Measurements from ENCODE around the gene STK4. TPM values are rescaled to one million over a fixed set of nuclear protein-coding genes. Genes with fewer than 3 reads are reported as not detected.
A peak's percentile ranks its signal among the peaks of the same experiment; 100 is the strongest.
"Not testable (repeated sequence)": the region's sequence is repeated elsewhere in the genome, so short reads cannot be mapped to it uniquely, and the experiment has no call there.

The STK4 gene
- total RNA-seq, 1 donor from 2014 or later, result 15.8 TPM

DNA sequence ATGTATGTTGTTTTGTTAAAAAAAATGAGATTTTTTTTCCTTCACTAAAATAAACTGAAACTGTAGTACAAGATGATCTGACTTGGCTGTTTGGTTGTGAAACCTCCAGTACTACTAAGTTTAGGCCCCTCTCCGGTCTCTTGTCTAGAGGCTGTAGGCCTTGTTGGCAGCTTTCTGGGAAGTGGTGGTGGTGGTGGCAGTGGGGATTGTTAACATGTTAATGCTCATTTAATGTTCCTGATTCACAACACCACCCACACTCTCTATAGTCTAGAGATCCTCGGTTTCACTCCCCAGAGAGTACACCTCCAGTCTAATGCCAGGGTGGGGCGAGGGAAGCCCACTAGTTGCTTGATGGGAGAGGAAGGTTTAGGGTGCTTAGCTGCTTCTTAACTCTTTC, 24.1 kb downstream of the STK4 start:
- no peak for ATAC-seq

DNA sequence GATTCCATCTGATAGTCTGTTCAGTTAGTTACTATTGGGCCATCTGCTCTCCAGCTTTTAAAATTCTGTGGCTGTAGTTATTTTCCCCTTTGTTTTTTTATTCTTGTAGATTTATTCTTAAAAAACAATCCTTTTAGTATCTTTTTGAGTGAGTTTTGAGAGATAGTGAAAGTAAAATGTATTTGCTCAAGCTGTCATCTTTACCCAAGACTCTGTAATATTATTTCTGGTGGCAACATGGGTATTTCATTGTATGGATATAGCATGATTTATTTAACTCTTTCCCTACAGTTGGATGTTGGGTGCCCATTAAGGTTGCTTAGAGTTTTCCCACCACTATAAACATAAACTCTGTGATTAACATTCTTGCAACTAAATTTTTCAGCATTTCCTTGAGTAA, 24.6 kb downstream of the STK4 start:
- no peak for ATAC-seq

DNA sequence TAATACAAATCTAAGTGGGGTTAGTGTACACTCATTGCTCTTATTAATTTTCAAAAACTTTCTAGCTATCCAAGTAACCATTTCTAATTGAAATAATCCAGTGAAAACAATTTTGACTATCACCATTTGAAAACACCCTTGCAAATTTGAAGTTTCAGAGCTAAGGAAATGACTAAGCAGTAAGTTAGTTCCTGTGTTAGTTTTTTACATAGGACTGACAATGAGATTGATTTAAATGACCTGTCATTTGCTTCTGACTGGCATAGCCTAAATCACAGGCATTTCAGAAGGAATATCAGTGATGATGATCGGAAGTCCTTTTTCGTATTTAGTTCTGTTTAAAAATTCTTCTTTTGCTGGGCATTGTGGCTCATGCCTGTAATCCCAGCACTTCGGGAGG, 27.0 kb downstream of the STK4 start:
- ATAC-seq, result no peak

- ATAC-seq, result no peak
Observed at GRCh38 chr20:44997171-44997570, 30.9 kb downstream of the STK4 start.

DNA sequence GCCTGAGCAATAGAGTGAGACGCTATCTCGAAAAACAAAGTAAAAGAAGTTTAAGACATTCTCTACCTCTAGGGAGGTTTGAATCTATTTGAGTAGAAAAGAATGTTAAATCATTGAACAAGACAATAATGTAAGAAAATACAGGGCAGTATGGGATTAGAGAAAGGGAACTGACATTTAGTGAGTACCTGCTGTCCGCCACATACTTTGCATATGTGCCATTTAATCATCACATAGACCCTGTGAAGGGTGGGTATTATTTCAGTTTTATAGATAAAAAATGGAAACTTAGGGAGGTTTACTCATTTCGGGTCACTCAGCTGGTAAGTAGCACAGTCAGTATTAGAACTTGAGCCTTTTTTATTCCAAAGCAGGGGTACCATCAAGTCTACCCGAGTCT, 31.4 kb downstream of the STK4 start:
- no peak for ATAC-seq

- no peak for ATAC-seq
Observed at GRCh38 chr20:45008521-45009049, 42.3 kb downstream of the STK4 start.

DNA sequence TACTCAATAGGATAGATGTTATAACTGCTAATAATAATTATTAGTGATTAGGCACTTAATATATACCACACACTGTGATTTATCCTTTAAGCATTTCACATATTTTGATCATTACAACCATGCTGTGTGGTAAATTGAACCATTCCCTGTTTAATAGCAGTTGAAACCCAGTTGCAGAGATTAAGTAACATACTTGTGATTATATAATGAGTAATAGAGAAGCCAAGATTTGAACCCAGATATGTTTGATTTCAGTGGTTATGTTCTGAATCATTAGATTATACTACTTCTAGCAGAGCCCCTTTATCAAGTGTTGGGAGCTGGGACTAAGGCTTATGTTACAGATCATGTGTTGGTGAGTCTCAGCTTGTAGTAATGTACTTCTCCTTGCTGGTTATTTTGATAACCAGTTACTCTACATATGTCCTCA, 44.1 kb downstream of the STK4 start:
- no peak for ATAC-seq

DNA sequence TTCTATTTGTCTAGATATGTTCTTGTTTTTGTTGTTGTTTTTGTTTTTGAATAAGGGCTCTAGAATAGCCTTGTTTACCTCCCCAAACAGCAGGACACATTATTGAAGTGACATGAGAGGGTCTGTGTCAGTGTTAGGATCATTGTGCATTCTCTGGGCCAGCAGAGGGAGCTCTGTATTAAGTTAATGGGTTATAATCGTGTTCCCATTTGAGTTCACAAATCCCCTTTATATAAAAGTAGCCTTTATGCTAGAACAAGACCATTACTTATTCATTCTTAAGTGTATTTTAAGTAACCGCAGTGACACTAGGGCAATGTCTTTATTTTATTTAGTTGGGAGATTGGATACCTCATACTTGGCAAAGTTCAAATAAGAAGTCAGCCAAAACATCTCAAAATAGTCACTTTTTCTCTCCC, 44.8 kb downstream of the STK4 start:
- ATAC-seq, result peak; percentile 45

GRCh38 chr20:45012682-45013302, 46.5 kb downstream of the STK4 start:
- no peak for ATAC-seq

DNA sequence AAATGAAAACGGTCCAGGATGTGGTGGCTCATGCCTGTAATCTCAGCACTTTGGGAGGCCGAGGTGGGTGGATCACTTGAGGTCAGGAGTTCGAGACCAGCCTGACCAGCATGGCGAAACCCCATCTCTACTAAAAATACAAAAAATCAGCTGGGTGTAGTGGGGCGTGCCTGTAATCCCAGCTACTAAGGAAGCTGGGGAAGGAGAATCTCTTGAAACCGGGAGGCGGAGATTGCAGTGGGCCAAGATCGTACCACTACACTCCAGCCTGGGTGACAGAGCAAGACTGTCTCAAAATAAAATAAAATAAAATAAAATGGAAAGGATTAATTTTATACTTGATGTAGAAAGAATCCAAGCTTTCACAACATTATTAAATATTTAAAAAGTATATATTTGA, 47.8 kb downstream of the STK4 start:
- not testable (repeated sequence) for ATAC-seq

GRCh38 chr20:45014671-45015415, 48.5 kb downstream of the STK4 start:
- ATAC-seq, result no peak

DNA sequence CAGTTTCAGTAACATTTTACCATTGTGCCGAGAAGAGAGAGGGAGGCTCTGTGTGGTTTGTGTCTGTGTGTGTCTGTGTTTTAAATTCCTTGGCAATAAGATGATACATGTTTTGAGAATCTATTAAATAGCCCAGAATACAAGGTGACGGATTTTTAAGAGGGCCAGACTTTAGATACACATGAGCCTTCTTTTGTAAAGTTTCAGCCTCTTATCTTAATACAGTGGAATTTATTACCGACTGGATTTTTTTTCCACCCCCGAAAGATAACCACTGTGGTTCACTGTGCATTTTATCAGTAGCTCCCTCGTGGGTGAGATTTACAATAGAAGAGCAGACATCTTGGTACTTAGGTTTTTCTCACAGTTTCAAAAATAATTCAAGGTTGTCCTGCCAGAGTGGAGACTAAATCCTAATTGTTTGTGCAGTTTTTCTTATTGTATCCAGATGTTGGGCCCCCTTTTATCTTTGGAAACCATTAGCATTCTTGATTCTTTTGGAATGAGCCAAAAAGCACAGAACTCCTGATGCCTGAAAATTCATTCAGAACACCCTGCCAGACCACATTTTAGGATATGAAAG, 49.9 kb downstream of the STK4 start:
- no peak for ATAC-seq

DNA sequence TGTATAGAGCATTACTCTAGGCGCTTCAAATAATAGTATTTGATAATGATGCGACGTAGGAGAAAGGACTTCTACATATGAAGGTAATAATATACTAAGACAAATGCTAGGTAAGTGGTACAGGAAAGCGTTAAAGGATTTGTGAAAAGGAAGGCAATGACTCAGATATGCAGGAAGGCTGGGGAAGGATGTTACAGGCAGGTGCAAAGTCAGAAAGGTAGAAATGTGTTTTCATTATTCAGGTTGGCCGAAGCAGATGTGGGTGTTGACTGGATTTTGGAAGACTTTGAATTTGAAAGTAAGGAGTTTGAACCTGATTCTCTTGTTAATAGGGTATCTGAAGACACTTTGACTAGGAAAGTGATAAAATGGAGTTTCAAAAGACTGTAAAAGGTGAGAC, 51.0 kb downstream of the STK4 start:
- ATAC-seq, result no peak

DNA sequence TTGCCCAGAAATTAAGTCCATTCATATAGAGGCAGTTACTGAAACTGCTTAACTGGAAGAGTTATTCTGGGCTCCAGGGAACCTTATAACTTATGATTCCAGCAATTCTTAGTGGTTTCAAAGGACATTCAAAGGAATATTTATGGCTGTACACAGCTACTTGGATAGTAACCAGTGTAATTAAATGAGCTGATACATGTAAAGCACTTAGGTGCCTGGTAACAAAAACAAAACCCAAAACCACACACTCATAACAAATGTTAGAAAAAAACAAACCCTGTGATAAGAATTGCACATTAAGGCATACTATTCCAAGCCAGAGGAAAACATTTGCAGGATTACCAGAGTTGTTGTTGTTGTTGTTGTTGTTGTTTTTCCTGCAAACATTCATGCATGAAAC, 51.5 kb downstream of the STK4 start:
- no peak for ATAC-seq

- no peak for ATAC-seq
Observed at GRCh38 chr20:45019027-45019761, 52.9 kb downstream of the STK4 start.

GRCh38 chr20:45019762-45020123, 53.4 kb downstream of the STK4 start:
- no peak for ATAC-seq

DNA sequence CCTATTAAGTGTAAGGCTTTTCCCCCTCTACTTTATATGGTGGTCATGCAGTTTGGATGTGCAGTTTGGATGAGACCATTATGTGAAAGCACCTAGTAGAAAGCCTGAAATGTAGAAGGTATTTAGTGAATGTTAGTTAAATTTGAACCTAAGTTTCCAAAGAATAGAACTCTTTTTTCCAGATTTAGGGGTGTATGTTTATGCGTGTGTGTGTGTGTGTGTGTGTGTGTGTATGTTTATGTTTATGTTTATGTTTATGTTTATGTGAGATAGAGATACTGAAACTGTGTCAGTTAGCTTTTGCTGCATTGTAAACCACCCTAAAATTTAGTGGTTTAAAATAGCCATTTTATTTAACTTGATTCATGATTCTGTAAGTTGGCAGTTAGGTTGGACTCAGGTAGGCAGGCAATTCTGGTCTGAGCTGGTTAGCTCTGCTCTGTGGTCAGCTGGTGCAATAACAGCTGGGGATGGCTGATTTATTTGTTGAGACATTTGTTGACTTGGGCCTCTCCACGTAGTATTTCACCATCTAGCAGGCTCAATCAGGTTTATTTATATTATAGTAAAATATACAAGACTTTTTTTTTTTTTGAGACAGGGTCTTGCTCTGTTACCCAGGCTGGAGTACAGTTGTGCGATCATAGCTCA, 54.0 kb downstream of the STK4 start:
- ATAC-seq, result no peak

DNA sequence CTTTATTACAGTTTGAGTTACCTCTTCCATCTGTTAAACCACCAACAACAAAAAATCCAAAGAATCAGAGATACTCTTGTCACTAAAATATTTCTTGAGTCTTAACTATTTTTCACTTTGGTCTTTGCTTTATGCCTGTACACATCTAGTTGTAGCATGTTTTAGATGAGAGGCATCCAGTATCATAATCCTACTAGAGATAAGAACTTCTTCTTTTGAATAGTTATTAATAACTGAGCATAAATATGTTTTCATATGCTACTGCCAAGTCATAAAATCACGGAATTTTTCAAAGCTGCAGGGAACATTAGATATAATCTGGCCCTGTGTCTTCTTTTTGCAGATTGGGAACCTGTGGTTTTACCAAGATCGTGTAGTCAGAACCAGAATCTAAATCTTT, 55.3 kb downstream of the STK4 start:
- ATAC-seq, result no peak

- ATAC-seq, result not testable (repeated sequence)
Observed at GRCh38 chr20:45023140-45023539, 56.8 kb downstream of the STK4 start.

DNA sequence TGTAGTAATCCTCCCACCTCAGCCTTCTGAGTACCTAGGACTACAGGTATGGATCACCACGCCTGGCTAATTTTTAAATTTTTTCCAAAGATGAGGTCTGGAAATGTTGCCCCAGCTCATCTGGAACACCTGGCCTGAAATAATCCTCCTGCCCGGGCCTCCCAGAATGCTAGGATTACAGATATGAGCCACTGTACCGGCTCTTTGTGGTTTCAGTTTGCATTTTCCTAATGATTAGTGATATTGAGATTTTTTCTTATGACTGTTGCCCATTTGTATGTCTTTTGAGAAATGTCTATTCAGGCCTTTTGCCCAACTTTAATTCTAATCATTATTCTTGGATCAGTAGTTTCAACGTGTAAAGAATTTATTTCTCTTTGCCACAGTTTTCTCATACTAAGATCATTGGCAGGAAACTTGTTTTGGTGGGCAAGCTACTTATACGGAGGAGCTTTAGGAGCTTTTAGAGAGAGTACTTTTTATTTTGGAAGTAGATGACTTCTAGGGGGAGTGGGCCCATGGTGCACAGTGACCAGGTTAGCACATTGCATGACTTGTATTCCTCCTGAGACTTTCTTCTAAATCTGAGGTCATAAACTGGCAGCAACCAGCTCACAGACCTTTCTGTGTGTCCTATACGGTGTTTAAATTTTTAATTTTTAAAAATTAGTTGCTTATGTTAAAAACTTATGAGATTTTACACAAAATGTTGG, 62.3 kb downstream of the STK4 start:
- no peak for ATAC-seq

- ATAC-seq, result no peak
Observed at GRCh38 chr20:45029884-45030283, 63.6 kb downstream of the STK4 start.

GRCh38 chr20:45032276-45032675, 66.0 kb downstream of the STK4 start:
- ATAC-seq, result no peak
